ENCODE measurements around the gene S100A9.
A peak's percentile ranks its signal among the peaks of the same experiment; 100 is the strongest.

Gene S100A9

DNA sequence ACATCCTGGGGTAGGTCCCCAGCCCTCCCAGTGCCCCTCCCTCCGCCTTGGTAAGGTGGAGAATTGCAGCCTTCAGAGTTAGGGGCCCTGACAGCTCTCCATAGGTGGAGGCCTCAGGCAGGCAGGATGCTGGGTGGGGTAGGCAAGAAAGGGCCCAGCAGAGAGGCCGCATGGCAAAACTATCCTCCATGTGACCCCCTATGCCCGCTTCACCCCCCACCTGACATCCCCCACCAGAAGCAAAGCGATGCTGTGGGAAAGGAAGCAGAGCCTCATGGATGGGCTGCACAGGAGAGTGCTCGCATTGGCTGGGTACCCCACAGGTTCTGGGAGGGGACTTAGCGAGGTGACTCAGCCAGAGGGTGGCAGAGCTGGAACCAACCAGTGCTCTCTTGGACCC lies 1.6 kb downstream of the S100A9 start:
- Histone ChIP-seq H2AFZ (ENCODE audit: low read depth, low read length) (no peak overlapping the region), H4K91ac (ENCODE audit: low read length) (no peak overlapping the region), H3K4me1 (ENCODE audit: control insufficient read depth, insufficient read depth, low read depth, low read length) (no peaks in the 10 kb centered on the region), H3K23ac (ENCODE audit: low read length in 2 of 2) (no peak overlapping the region), H3K14ac (ENCODE audit: low read length in 2 of 2) (no peak overlapping the region), H2BK5ac (ENCODE audit: low read depth, low read length, poor library complexity, severe bottlenecking) (no peak overlapping the region), H3K27me3 (ENCODE audit: control insufficient read depth in 1 of 2, insufficient read depth in 1 of 2, low read length in 2 of 2) (peaks cover 15 to 82% of the 10 kb centered on the region in 2 experiments), H2BK120ac (ENCODE audit: low read depth, low read length) (no peak overlapping the region), H4K8ac (ENCODE audit: low read length) (no peak overlapping the region), H2AK5ac (ENCODE audit: low read length, severe bottlenecking) (no peak overlapping the region), H3K4me3 (ENCODE audit: insufficient read depth in 1 of 2, low read depth in 1 of 2, low read length in 2 of 2) (no peak overlapping the region), H3K9ac (ENCODE audit: low read length) (no peak overlapping the region), H2BK15ac (ENCODE audit: low read depth, poor library complexity, severe bottlenecking) (no peak overlapping the region), H2BK12ac (ENCODE audit: low read length in 2 of 2) (no peak overlapping the region), H3K9me3 (ENCODE audit: control insufficient read depth, low read length) (no peaks in the 10 kb centered on the region), H3K79me1 (replicated peaks; ENCODE audit: low read length, poor library complexity, severe bottlenecking) (no peaks in the 10 kb centered on the region), H3K4ac (ENCODE audit: low read depth in 1 of 2, low read length in 2 of 2) (no peak overlapping the region), H3K27ac (ENCODE audit: low read length, poor library complexity, severe bottlenecking) (no peak overlapping the region), H3K4me2 (ENCODE audit: low read length, poor library complexity, severe bottlenecking) (no peak overlapping the region), H3K18ac (ENCODE audit: low read depth in 1 of 2, low read length in 2 of 2) (no peak overlapping the region), H3K36me3 (ENCODE audit: control insufficient read depth in 1 of 2, insufficient read depth in 2 of 2, low read depth in 1 of 2, low read length in 2 of 2) (no peaks in the 10 kb centered on the region)
- DNase-seq, result no peak
- 79% methylated on average over 5 of the region's 6 CpGs for WGBS

GRCh38 chr1:153360190-153360589 lies 2.5 kb downstream of the S100A9 start:
- no peak overlapping the region for H2BK5ac ChIP-seq (ENCODE audit: low read depth, low read length, poor library complexity, severe bottlenecking)
- WGBS, result 87% methylated on average over 2 of the region's 2 CpGs
- H3K27ac ChIP-seq (ENCODE audit: low read length, poor library complexity, severe bottlenecking), result no peak overlapping the region

GRCh38 chr1:153360592-153361479 lies 3.2 kb downstream of the S100A9 start:
- Histone ChIP-seq H3K27me3 (ENCODE audit: control insufficient read depth in 1 of 2, insufficient read depth in 1 of 2, low read length in 2 of 2) (peaks cover 24 to 82% of the 10 kb centered on the region in 2 experiments), H4K8ac (ENCODE audit: low read length) (no peak overlapping the region)
- 77% methylated on average over 11 of the region's 11 CpGs for WGBS

More at GRCh38 chr1:153360190-153360589, 2.5 kb downstream of the S100A9 start:
- Histone ChIP-seq H3K36me3 (ENCODE audit: control insufficient read depth in 1 of 2, insufficient read depth in 2 of 2, low read depth in 1 of 2, low read length in 2 of 2) (no peaks in the 10 kb centered on the region), H3K9me3 (ENCODE audit: control insufficient read depth, low read length) (no peaks in the 10 kb centered on the region), H3K18ac (ENCODE audit: low read depth in 1 of 2, low read length in 2 of 2) (no peak overlapping the region), H4K8ac (ENCODE audit: low read length) (no peak overlapping the region), H2BK12ac (ENCODE audit: low read length in 2 of 2) (no peak overlapping the region), H3K23ac (ENCODE audit: low read length in 2 of 2) (no peak overlapping the region), H2BK120ac (ENCODE audit: low read depth, low read length) (no peak overlapping the region), H3K14ac (ENCODE audit: low read length in 2 of 2) (no peak overlapping the region), H3K27me3 (ENCODE audit: control insufficient read depth in 1 of 2, insufficient read depth in 1 of 2, low read length in 2 of 2) (peaks cover 17 to 81% of the 10 kb centered on the region in 2 experiments), H3K4me1 (ENCODE audit: control insufficient read depth, insufficient read depth, low read depth, low read length) (no peaks in the 10 kb centered on the region), H4K91ac (ENCODE audit: low read length) (no peak overlapping the region), H3K4me2 (ENCODE audit: low read length, poor library complexity, severe bottlenecking) (no peak overlapping the region), H3K79me1 (replicated peaks; ENCODE audit: low read length, poor library complexity, severe bottlenecking) (no peaks in the 10 kb centered on the region), H3K9ac (ENCODE audit: low read length) (no peak overlapping the region), H3K4me3 (ENCODE audit: insufficient read depth in 1 of 2, low read depth in 1 of 2, low read length in 2 of 2) (no peak overlapping the region), H2AFZ (ENCODE audit: low read depth, low read length) (no peak overlapping the region), H2AK5ac (ENCODE audit: low read length, severe bottlenecking) (no peak overlapping the region), H2BK15ac (ENCODE audit: low read depth, poor library complexity, severe bottlenecking) (no peak overlapping the region), H3K4ac (ENCODE audit: low read depth in 1 of 2, low read length in 2 of 2) (no peak overlapping the region)
- no peak for DNase-seq

GRCh38 chr1:153361480-153362109 lies 3.9 kb downstream of the S100A9 start:
- no peak overlapping the region for H3K18ac ChIP-seq (ENCODE audit: low read depth in 1 of 2, low read length in 2 of 2)
- H3K36me3 ChIP-seq (ENCODE audit: control insufficient read depth in 1 of 2, insufficient read depth in 2 of 2, low read depth in 1 of 2, low read length in 2 of 2), result no peaks in the 10 kb centered on the region
- no peak for DNase-seq
- H3K27me3 ChIP-seq (ENCODE audit: control insufficient read depth in 1 of 2, insufficient read depth in 1 of 2, low read length in 2 of 2), result peaks cover 26 to 82% of the 10 kb centered on the region in 2 experiments
- no peak overlapping the region for H2BK15ac ChIP-seq (ENCODE audit: low read depth, poor library complexity, severe bottlenecking)
- no peak overlapping the region for H3K23ac ChIP-seq (ENCODE audit: low read length in 2 of 2)
- no peak overlapping the region for H2BK5ac ChIP-seq (ENCODE audit: low read depth, low read length, poor library complexity, severe bottlenecking)
- no peak overlapping the region for H3K14ac ChIP-seq (ENCODE audit: low read length in 2 of 2)
- no peak overlapping the region for H4K91ac ChIP-seq (ENCODE audit: low read length)
- no peaks in the 10 kb centered on the region for H3K79me1 ChIP-seq (replicated peaks; ENCODE audit: low read length, poor library complexity, severe bottlenecking)
- no peaks in the 10 kb centered on the region for H3K9me3 ChIP-seq (ENCODE audit: control insufficient read depth, low read length)
- H2BK12ac ChIP-seq (ENCODE audit: low read length in 2 of 2), result no peak overlapping the region
- H3K4me2 ChIP-seq (ENCODE audit: low read length, poor library complexity, severe bottlenecking), result no peak overlapping the region
- H3K4me1 ChIP-seq (ENCODE audit: control insufficient read depth, insufficient read depth, low read depth, low read length), result no peaks in the 10 kb centered on the region
- no peak overlapping the region for H3K9ac ChIP-seq (ENCODE audit: low read length)
- no peak overlapping the region for H2AK5ac ChIP-seq (ENCODE audit: low read length, severe bottlenecking)
- no peak overlapping the region for H3K4me3 ChIP-seq (ENCODE audit: insufficient read depth in 1 of 2, low read depth in 1 of 2, low read length in 2 of 2)
- no peak overlapping the region for H4K8ac ChIP-seq (ENCODE audit: low read length)
- no peak overlapping the region for H2BK120ac ChIP-seq (ENCODE audit: low read depth, low read length)
- H3K27ac ChIP-seq (ENCODE audit: low read length, poor library complexity, severe bottlenecking), result no peak overlapping the region
- WGBS, result 38% methylated on average over 4 of the region's 4 CpGs
- no peak overlapping the region for H3K4ac ChIP-seq (ENCODE audit: low read depth in 1 of 2, low read length in 2 of 2)
- H2AFZ ChIP-seq (ENCODE audit: low read depth, low read length), result no peak overlapping the region

More at GRCh38 chr1:153360592-153361479, 3.2 kb downstream of the S100A9 start:
- no peaks in the 10 kb centered on the region for H3K9me3 ChIP-seq (ENCODE audit: control insufficient read depth, low read length)
- no peak overlapping the region for H3K4ac ChIP-seq (ENCODE audit: low read depth in 1 of 2, low read length in 2 of 2)
- no peak overlapping the region for H2BK15ac ChIP-seq (ENCODE audit: low read depth, poor library complexity, severe bottlenecking)
- H3K18ac ChIP-seq (ENCODE audit: low read depth in 1 of 2, low read length in 2 of 2), result no peak overlapping the region
- no peak overlapping the region for H3K14ac ChIP-seq (ENCODE audit: low read length in 2 of 2)
- H2BK12ac ChIP-seq (ENCODE audit: low read length in 2 of 2), result no peak overlapping the region
- H2BK120ac ChIP-seq (ENCODE audit: low read depth, low read length), result no peak overlapping the region
- H3K4me3 ChIP-seq (ENCODE audit: insufficient read depth in 1 of 2, low read depth in 1 of 2, low read length in 2 of 2), result no peak overlapping the region
- H3K36me3 ChIP-seq (ENCODE audit: control insufficient read depth in 1 of 2, insufficient read depth in 2 of 2, low read depth in 1 of 2, low read length in 2 of 2), result no peaks in the 10 kb centered on the region
- peak overlapping the region; percentile 8 for H4K91ac ChIP-seq (ENCODE audit: low read length)
- H3K27ac ChIP-seq (ENCODE audit: low read length, poor library complexity, severe bottlenecking), result no peak overlapping the region
- H3K4me1 ChIP-seq (ENCODE audit: control insufficient read depth, insufficient read depth, low read depth, low read length), result no peaks in the 10 kb centered on the region
- no peak overlapping the region for H2BK5ac ChIP-seq (ENCODE audit: low read depth, low read length, poor library complexity, severe bottlenecking)
- no peak overlapping the region for H2AK5ac ChIP-seq (ENCODE audit: low read length, severe bottlenecking)
- H3K4me2 ChIP-seq (ENCODE audit: low read length, poor library complexity, severe bottlenecking), result no peak overlapping the region
- H3K9ac ChIP-seq (ENCODE audit: low read length), result no peak overlapping the region
- H3K79me1 ChIP-seq (replicated peaks; ENCODE audit: low read length, poor library complexity, severe bottlenecking), result no peaks in the 10 kb centered on the region
- H2AFZ ChIP-seq (ENCODE audit: low read depth, low read length), result no peak overlapping the region
- no peak for DNase-seq
- H3K23ac ChIP-seq (ENCODE audit: low read length in 2 of 2), result no peak overlapping the region
